Ishikawa (cell line): Measurements from ENCODE around the gene AAGAB.

Experiments
- CEBPB ChIP-seq: IDR thresholded peaks from 2 replicates; pipeline ENCODE4 v1.6.1; 2012
- CREB1 ChIP-seq: IDR thresholded peaks from 2 replicates; pipeline ENCODE4 v1.6.1; 2012; ENCODE audit warnings: low read depth
- EGR1 ChIP-seq: IDR thresholded peaks from 2 replicates; pipeline ENCODE4 v1.6.1; 2012
- EP300 ChIP-seq: IDR thresholded peaks from 2 replicates; pipeline ENCODE4 v1.6.1; 2012; ENCODE audit warnings: borderline replicate concordance
- FOXM1 ChIP-seq: IDR thresholded peaks from 2 replicates; pipeline ENCODE4 v1.6.1; 2012; ENCODE audit warnings: low read depth, borderline replicate concordance
- NFIC ChIP-seq: IDR thresholded peaks from 2 replicates; pipeline ENCODE4 v1.6.1; 2012
- RAD21 ChIP-seq: IDR thresholded peaks from 2 replicates; pipeline ENCODE4 v1.6.1; 2012; ENCODE audit warnings: low read depth
- TAF1 ChIP-seq: IDR thresholded peaks from 2 replicates; pipeline ENCODE4 v1.6.1; 2012; ENCODE audit warnings: low read depth, mild to moderate bottlenecking
- TCF12 ChIP-seq: IDR thresholded peaks from 2 replicates; pipeline ENCODE4 v1.6.1; 2012; ENCODE audit warnings: low read depth
- TEAD4 ChIP-seq: IDR thresholded peaks from 2 replicates; pipeline ENCODE4 v1.6.1; 2012
- USF1 ChIP-seq: IDR thresholded peaks from 2 replicates; pipeline ENCODE4 v1.6.1; 2012
- YY1 ChIP-seq: IDR thresholded peaks from 2 replicates; pipeline ENCODE4 v1.6.1; 2012; ENCODE audit warnings: low read depth
- ZBTB7A ChIP-seq: IDR thresholded peaks from 2 replicates; pipeline ENCODE4 v1.6.1; 2012; ENCODE audit warnings: low read depth
- TF ChIP-seq, protein P1 (sequence below): IDR thresholded peaks from 2 replicates; pipeline ENCODE4 v1.6.1; 2012; ENCODE audit warnings: low read depth, mild to moderate bottlenecking
- TF ChIP-seq, protein P2 (sequence below): IDR thresholded peaks from 2 replicates; pipeline ENCODE4 v1.6.1; 2012

AAGAB gene

GRCh38 chr15:67240235-67241131 lies 14.0 kb downstream of the AAGAB start:
- TF ChIP-seq FOXM1 (no peak), NFIC (no peak), RAD21 (peak; percentile 60), EP300 (no peak), ZBTB7A (no peak)
- TF ChIP-seq, protein P1, sequence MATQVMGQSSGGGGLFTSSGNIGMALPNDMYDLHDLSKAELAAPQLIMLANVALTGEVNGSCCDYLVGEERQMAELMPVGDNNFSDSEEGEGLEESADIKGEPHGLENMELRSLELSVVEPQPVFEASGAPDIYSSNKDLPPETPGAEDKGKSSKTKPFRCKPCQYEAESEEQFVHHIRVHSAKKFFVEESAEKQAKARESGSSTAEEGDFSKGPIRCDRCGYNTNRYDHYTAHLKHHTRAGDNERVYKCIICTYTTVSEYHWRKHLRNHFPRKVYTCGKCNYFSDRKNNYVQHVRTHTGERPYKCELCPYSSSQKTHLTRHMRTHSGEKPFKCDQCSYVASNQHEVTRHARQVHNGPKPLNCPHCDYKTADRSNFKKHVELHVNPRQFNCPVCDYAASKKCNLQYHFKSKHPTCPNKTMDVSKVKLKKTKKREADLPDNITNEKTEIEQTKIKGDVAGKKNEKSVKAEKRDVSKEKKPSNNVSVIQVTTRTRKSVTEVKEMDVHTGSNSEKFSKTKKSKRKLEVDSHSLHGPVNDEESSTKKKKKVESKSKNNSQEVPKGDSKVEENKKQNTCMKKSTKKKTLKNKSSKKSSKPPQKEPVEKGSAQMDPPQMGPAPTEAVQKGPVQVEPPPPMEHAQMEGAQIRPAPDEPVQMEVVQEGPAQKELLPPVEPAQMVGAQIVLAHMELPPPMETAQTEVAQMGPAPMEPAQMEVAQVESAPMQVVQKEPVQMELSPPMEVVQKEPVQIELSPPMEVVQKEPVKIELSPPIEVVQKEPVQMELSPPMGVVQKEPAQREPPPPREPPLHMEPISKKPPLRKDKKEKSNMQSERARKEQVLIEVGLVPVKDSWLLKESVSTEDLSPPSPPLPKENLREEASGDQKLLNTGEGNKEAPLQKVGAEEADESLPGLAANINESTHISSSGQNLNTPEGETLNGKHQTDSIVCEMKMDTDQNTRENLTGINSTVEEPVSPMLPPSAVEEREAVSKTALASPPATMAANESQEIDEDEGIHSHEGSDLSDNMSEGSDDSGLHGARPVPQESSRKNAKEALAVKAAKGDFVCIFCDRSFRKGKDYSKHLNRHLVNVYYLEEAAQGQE: no peak

DNA sequence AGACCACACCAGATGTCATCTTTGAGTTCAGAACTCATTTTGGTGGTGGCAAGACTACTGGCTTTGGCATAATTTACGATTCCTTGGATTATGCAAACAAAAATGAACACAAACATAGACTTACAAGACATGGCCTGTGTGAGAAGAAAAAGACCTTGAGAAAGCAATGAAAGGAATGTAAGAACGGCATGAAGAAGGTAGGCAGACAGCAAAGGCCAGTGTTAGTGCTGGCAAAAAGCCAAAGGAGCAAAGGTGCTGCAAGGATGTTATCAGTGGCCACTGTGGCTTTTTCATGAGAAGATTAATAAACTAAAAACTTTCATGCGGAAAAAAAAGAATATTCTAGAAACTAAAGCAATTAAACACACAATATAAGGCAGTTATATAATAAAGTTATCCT lies 21.9 kb downstream of the AAGAB start:
- TF ChIP-seq TEAD4 (no peak), TCF12 (no peak), EGR1 (no peak), RAD21 (no peak), YY1 (no peak), TAF1 (no peak), NFIC (no peak), CEBPB (no peak), FOXM1 (no peak), CREB1 (no peak)
- TF ChIP-seq, protein P2, sequence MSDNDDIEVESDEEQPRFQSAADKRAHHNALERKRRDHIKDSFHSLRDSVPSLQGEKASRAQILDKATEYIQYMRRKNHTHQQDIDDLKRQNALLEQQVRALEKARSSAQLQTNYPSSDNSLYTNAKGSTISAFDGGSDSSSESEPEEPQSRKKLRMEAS: no peak
- TF ChIP-seq, protein P1: no peak

DNA sequence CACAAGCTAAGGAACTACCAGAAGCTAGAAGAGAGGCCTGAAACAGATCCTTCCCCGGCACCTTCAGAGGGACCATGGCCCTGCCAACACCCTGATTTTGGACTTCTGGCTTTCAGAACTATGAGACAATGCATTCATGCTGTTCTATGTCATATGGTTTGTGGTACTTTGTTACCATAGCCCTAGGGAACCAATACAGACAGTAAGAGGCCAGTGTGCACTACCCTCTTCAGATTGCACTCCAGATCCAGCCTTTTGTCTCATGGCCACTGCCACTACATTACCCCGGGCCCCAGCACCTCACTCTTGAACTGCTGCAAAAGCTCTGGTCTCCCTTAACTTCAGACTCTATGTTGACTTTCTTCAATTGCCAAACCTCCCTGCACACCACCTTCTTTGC lies 24.0 kb downstream of the AAGAB start:
- TF ChIP-seq CEBPB (no peak), YY1 (no peak), ZBTB7A (no peak)
- TF ChIP-seq, protein P2: no peak

DNA sequence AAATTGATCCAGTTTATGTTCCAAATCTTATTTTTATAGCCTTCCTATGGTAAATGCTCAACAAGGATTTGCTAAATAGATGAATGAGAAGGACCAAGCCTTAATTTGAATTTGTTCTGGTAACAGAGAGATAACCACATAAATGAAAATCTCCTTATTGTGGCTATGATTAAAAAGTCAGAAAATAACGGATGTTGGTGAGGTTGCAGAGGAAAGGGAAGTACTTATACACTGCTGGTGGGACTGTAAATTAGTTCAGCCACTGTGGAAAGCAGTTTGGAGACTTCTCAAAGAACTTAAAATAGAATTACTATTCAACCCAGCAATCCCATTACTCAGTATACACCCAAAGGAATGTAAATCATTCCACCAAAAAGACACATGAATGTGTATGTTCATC lies 26.2 kb downstream of the AAGAB start:
- no peak for TF ChIP-seq YY1
- TF ChIP-seq FOXM1: no peak
- TF ChIP-seq CEBPB: no peak
- TF ChIP-seq, protein P1: no peak
- TF ChIP-seq TCF12: no peak
- no peak for TF ChIP-seq TAF1
- no peak for TF ChIP-seq ZBTB7A
- TF ChIP-seq EGR1: no peak
- no peak for TF ChIP-seq USF1
- TF ChIP-seq CREB1: no peak
- no peak for TF ChIP-seq TEAD4
- TF ChIP-seq, protein P2: no peak
- no peak for TF ChIP-seq EP300
- TF ChIP-seq RAD21: no peak
- no peak for TF ChIP-seq NFIC

DNA sequence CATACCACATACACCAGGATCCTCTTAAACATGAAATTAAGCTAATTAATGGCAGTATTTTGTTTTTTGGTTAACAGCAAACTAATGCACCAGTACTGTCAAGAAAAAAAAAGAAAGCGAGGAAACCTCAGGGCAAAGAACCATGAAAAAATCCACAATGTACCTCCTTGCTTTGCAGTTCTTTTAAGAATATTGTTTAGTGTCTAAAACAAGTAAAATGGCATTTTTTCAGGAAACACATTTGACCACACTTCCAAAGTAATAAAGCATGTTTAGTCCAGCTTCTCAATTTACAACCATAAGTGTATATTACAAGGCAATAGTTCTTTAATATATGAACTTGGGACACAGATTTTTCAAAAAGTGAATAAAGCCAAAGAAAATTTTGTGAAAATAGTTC lies 26.6 kb downstream of the AAGAB start:
- TF ChIP-seq CREB1 (no peak), EGR1 (no peak), TEAD4 (no peak), NFIC (no peak), RAD21 (no peak), USF1 (no peak), TAF1 (no peak), YY1 (no peak), FOXM1 (no peak), TCF12 (no peak), ZBTB7A (no peak), CEBPB (no peak), EP300 (no peak)
- TF ChIP-seq, protein P2: no peak
- TF ChIP-seq, protein P1: no peak
